Activated naive CD8-positive, alpha-beta T cell treated with anti-CD3 and anti-CD28 coated beads, Interleukin-2, amount 10 ng/mL, durations not matched to agents 7 days and 5 days (primary cell): ENCODE measurements around the gene GNG8. TPM values are rescaled to one million over a fixed set of nuclear protein-coding genes. Genes with fewer than 3 reads are reported as not detected.

Experiments
- total RNA-seq, 2 experiments: library from RNA; stranded (reverse); gene quantifications; one replicate each; pipeline ENCODE4 v1.2.3, GENCODE V29; 2021

Gene GNG8
- total RNA-seq, 2 experiments from 2014 or later = 2.4 TPM; not detected in 1

Other genes with a start within 250 kb of the GNG8 start
- not detected for gene CCDC8, start 222.6 kb downstream of the GNG8 start, total RNA-seq
- gene PNMA8C, start 207.3 kb downstream of the GNG8 start, total RNA-seq = under 1 TPM in 1 of 2 experiments, not detected in 1; 0.11 TPM
- gene PNMA8A, start 164.6 kb downstream of the GNG8 start, total RNA-seq = 1 to 10 TPM; 1.7 to 1.8 TPM
- gene PNMA8B, start 140.3 kb downstream of the GNG8 start, total RNA-seq = under 1 TPM; 0.22 to 0.23 TPM
- gene CALM3, start 34.9 kb downstream of the GNG8 start, total RNA-seq = 100 to 1,000 TPM; 485 to 503 TPM
- 1 to 10 TPM; 8.0 to 8.5 TPM for gene PTGIR, start 11.1 kb downstream of the GNG8 start, total RNA-seq
- gene DACT3, start 25.0 kb upstream of the GNG8 start, total RNA-seq = under 1 TPM; 0.42 to 0.48 TPM
- gene PRKD2, start 80.9 kb upstream of the GNG8 start, total RNA-seq = 100 to 1,000 TPM; 166 to 173 TPM
- 10 to 100 TPM; 17.8 to 18.1 TPM for gene FKRP, start 109.9 kb upstream of the GNG8 start, total RNA-seq
- gene STRN4, start 110.2 kb upstream of the GNG8 start, total RNA-seq = 10 to 100 TPM; 79.2 to 87.5 TPM
- gene SLC1A5, start 152.4 kb upstream of the GNG8 start, total RNA-seq = 100 to 1,000 TPM; 121 to 127 TPM
- 100 to 1,000 TPM; 103 to 110 TPM for gene AP2S1, start 214.6 kb upstream of the GNG8 start, total RNA-seq
- gene ARHGAP35, start 224.8 kb upstream of the GNG8 start, total RNA-seq = 10 to 100 TPM; 38.8 to 42.7 TPM